Thymus (tissue), 11 donors: ENCODE results near the gene PRRG4. TPM values are rescaled to one million over a fixed set of nuclear protein-coding genes. Genes with fewer than 3 reads are reported as not detected.

Source experiments
- DNase-seq, 9 donors: peaks; one replicate each; pipeline ENCODE4 v3.0.0-alpha.2; 2013; ENCODE audit warnings: low spot score in 9 of 9, low read depth in 6 of 9, missing footprints in 1 of 9
- H3K27ac ChIP-seq, 2 donors: one replicate each; pipeline ENCODE4 v1.5.1; 2013; ENCODE audit warnings: control low read depth in 1 of 2, low read depth in 1 of 2, low read length in 1 of 2, mild to moderate bottlenecking in 1 of 2, moderate library complexity in 1 of 2
- H3K27me3 ChIP-seq, 2 donors: one replicate each; pipeline ENCODE4 v1.5.1; 2013; ENCODE audit warnings: low read length in 1 of 2; ENCODE audit not compliant: control insufficient read depth in 2 of 2, insufficient read depth in 1 of 2
- H3K36me3 ChIP-seq, 2 donors: one replicate each; pipeline ENCODE4 v1.5.1; 2013; ENCODE audit warnings: low read length in 1 of 2, mild to moderate bottlenecking in 1 of 2, moderate library complexity in 1 of 2; ENCODE audit not compliant: control insufficient read depth in 2 of 2, insufficient read depth in 2 of 2
- H3K4me1 ChIP-seq, 2 donors: one replicate each; pipeline ENCODE4 v1.5.1; 2013; ENCODE audit warnings: low read length in 2 of 2; ENCODE audit not compliant: control insufficient read depth in 2 of 2, insufficient read depth in 2 of 2
- H3K4me3 ChIP-seq, 2 donors: one replicate each; pipeline ENCODE4 v1.5.1; 2013; ENCODE audit warnings: low read length in 2 of 2, control low read depth in 1 of 2, mild to moderate bottlenecking in 1 of 2
- H3K9me3 ChIP-seq, 2 donors: one replicate each; pipeline ENCODE4 v1.5.1; 2013; ENCODE audit warnings: low read length in 1 of 2, mild to moderate bottlenecking in 1 of 2; ENCODE audit not compliant: control insufficient read depth in 2 of 2, insufficient read depth in 1 of 2
- WGBS: extraction: QIAGEN DNeasy Blood & Tissue Kit; methylation state at CpG from one replicate; pipeline ENCODE4 v1.1.7; 2013; 5-methylcytosine and 5-hydroxymethylcytosine counted together
- polyA plus RNA-seq: library from polyadenylated mRNA; stranded (reverse); fragments of 200-250 nt; gene quantifications from one replicate; pipeline ENCODE4 v1.2.3, GENCODE V29; 2013
- total RNA-seq: library from RNA; stranded (reverse); fragments of 120-200 nt; gene quantifications from one replicate; pipeline ENCODE4 v1.2.4, GENCODE V29; 2013
- donor health status: healthy.

The PRRG4 gene
- total and polyA plus RNA-seq, 2 donors, result 3.1 to 14.4 TPM

- no peaks in the 10 kb centered on the region for H3K4me1 ChIP-seq
- no peak for DNase-seq
- H3K4me3 ChIP-seq, result no peak overlapping the region
- no peaks in the 10 kb centered on the region for H3K9me3 ChIP-seq
- H3K27ac ChIP-seq, result no peak overlapping the region
- H3K27me3 ChIP-seq, result no peaks in the 10 kb centered on the region
- H3K36me3 ChIP-seq, result peaks cover 0 to 9% of the 10 kb centered on the region in 2 donors
- 94% methylated on average over 4 of the region's 4 CpGs for WGBS
Observed at GRCh38 chr11:32902089-32902665, 72.5 kb downstream of the PRRG4 start.

GRCh38 chr11:32905028-32905667 is 75.4 kb downstream of the PRRG4 start:
- 92% methylated on average over 3 of the region's 3 CpGs for WGBS
- no peaks in the 10 kb centered on the region for H3K4me1 ChIP-seq
- no peak overlapping the region for H3K27ac ChIP-seq
- no peak overlapping the region for H3K4me3 ChIP-seq
- H3K27me3 ChIP-seq, result no peaks in the 10 kb centered on the region
- no peak for DNase-seq
- H3K36me3 ChIP-seq, result peaks cover 0 to 3% of the 10 kb centered on the region in 2 donors
- H3K9me3 ChIP-seq, result no peaks in the 10 kb centered on the region

Other genes starting within 250 kb of the PRRG4 start
- gene EIF3M, start 246.1 kb upstream of the PRRG4 start, total RNA-seq, result 481 TPM
- gene EIF3M, start 246.1 kb upstream of the PRRG4 start, polyA plus RNA-seq, result 432 TPM
- gene CCDC73, start 35.3 kb upstream of the PRRG4 start, total RNA-seq, result 0.05 TPM
- 0.25 TPM for gene CCDC73, start 35.3 kb upstream of the PRRG4 start, polyA plus RNA-seq
- gene QSER1, start 62.9 kb downstream of the PRRG4 start, total RNA-seq, result 14.5 TPM
- 5.8 TPM for gene QSER1, start 62.9 kb downstream of the PRRG4 start, polyA plus RNA-seq
- gene DEPDC7, start 186.0 kb downstream of the PRRG4 start, total RNA-seq, result 3.2 TPM
- 6.6 TPM for gene DEPDC7, start 186.0 kb downstream of the PRRG4 start, polyA plus RNA-seq
- 7.4 TPM for gene TCP11L1, start 209.6 kb downstream of the PRRG4 start, total RNA-seq
- gene TCP11L1, start 209.6 kb downstream of the PRRG4 start, polyA plus RNA-seq, result 7.3 TPM